PC-3 (cell line): Measurements from ENCODE around the gene RCOR2.

Experiments
- EZH2 ChIP-seq: fragments of 300-600 bp; sonication (generic); IDR thresholded peaks from one replicate; pipeline ENCODE4 v1.6.1; 2017; ENCODE audit warnings: antibody characterized with exemption, mild to moderate bottlenecking, low read length; ENCODE audit not compliant: unreplicated experiment
- TF ChIP-seq, protein P1 (sequence below): fragments of 300-600 bp; sonication (generic); conservative IDR thresholded peaks from 2 replicates; pipeline ENCODE4 v1.5.1; 2017; ENCODE audit warnings: antibody characterized with exemption, low read depth, mild to moderate bottlenecking, low read length

DNA sequence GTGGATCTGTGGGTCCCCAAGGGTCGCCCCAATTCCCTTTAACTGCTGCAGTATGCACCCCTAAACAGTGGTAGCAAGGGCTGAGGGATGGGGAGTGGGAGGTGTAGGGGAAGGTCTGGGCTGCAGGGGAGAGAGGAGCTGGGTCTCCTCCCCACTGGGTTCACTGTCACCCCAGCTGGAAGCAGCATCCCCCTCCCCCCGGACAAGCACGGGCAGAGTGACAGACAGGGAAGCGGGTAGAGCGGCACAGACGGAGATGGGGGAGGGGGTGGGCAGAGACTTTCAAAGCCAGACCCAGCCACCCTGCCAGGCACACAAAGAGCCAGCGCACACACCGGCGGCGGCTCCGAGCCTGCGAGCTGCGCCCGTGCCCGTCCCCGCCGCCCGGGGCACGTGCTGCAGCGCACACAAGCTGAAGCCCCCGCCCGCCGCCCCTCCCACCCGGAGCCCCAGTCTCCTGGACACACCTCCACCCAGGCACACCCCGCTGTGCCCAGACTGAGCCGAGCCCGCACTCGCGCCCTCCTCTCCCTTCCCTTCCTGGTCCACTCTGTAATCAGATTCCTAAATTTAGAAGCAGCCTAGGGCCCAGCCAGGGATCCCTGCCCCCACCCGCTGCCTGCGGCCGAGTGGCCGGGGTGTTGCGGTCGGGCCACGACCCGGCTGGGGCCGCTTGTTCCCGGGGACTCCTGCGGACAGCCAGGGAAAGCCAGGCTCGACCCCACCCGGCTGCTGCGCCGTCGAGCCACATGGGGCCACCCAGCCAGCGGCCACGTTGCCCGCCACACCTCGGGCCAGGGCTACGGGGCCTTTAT lies 935 bp upstream of the RCOR2 start:
- TF ChIP-seq, protein P1, sequence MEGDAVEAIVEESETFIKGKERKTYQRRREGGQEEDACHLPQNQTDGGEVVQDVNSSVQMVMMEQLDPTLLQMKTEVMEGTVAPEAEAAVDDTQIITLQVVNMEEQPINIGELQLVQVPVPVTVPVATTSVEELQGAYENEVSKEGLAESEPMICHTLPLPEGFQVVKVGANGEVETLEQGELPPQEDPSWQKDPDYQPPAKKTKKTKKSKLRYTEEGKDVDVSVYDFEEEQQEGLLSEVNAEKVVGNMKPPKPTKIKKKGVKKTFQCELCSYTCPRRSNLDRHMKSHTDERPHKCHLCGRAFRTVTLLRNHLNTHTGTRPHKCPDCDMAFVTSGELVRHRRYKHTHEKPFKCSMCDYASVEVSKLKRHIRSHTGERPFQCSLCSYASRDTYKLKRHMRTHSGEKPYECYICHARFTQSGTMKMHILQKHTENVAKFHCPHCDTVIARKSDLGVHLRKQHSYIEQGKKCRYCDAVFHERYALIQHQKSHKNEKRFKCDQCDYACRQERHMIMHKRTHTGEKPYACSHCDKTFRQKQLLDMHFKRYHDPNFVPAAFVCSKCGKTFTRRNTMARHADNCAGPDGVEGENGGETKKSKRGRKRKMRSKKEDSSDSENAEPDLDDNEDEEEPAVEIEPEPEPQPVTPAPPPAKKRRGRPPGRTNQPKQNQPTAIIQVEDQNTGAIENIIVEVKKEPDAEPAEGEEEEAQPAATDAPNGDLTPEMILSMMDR, result no peak
- no peak for TF ChIP-seq EZH2
